ENCODE measurements around the gene LGI4. TPM values are rescaled to one million over a fixed set of nuclear protein-coding genes. Genes with fewer than 3 reads are reported as not detected.

Gene LGI4
- total RNA-seq, 1 experiment from 2014 or later, result 3.2 TPM

DNA sequence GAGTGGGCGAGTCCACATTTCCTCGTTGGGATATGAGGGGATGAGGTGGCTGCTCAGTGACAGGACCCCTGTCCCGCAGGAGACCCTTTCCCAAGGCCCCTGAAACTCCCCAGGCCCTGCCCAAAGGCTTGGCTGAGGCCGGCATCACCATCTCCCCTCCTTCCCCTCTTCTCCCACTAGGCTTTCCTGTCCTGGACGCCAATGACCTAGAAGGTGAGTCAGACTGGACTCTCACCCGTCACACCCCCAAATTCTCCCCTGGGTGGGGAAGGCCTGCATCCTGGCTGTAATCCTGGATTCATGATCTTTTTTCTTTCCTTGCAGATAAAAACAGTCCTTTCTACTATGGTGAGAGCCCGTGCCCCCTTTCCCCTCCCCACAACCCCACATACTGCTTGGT lies 14.0 kb downstream of the LGI4 start:
- Histone ChIP-seq H3K4me2 (ENCODE audit: insufficient read depth, insufficient read length, low read length) (no peak overlapping the region), H4K20me1 (ENCODE audit: control insufficient read depth, insufficient read depth, insufficient read length) (no peaks in the 10 kb centered on the region), H3K79me1 (ENCODE audit: insufficient read depth, low read depth, low read length, poor library complexity, severe bottlenecking) (no peaks in the 10 kb centered on the region), H3K27me3 (ENCODE audit: insufficient read depth, low read length) (no peaks in the 10 kb centered on the region), H2BK120ac (ENCODE audit: low read depth, low read length, poor library complexity, severe bottlenecking) (no peak overlapping the region), H4K91ac (ENCODE audit: insufficient read length, low read depth, low read length) (no peak overlapping the region), H2BK15ac (ENCODE audit: low read depth, low read length) (no peak overlapping the region), H3K9ac (ENCODE audit: extremely low read depth, insufficient read length, low read length) (no peak overlapping the region), H2AFZ (ENCODE audit: low read length) (no peak overlapping the region), H3K79me2 (ENCODE audit: insufficient read depth, low read length) (no peaks in the 10 kb centered on the region), H3K56ac (ENCODE audit: insufficient read length, low read depth, low read length) (no peak overlapping the region), H2AK5ac (ENCODE audit: insufficient read length, low read length) (no peak overlapping the region), H4K8ac (replicated peaks; ENCODE audit: insufficient read length, low read depth, low read length) (no peak overlapping the region), H3K27ac (ENCODE audit: insufficient read length, low read depth, low read length) (no peak overlapping the region), H3K23me2 (ENCODE audit: insufficient read length, low read depth, low read length, poor library complexity, severe bottlenecking) (no peaks in the 10 kb centered on the region), H3K4me1 (ENCODE audit: insufficient read depth, low read length) (no peaks in the 10 kb centered on the region; the same call in 1 of the 2 replicates), H3T11ph (ENCODE audit: low read length) (no peak overlapping the region), H3K23ac (ENCODE audit: insufficient read length, low read depth, low read length) (no peak overlapping the region), H3K18ac (ENCODE audit: insufficient read length, low read depth, low read length) (no peak overlapping the region), H2BK5ac (ENCODE audit: insufficient read length, low read length) (no peak overlapping the region), H3K4ac (ENCODE audit: low read depth, low read length) (no peak overlapping the region), H2BK12ac (ENCODE audit: insufficient read length, low read depth, low read length) (no peak overlapping the region), H4K5ac (ENCODE audit: insufficient read length, low read depth, low read length) (no peak overlapping the region), H2BK20ac (ENCODE audit: low read depth, low read length, poor library complexity, severe bottlenecking) (no peak overlapping the region), H3K9me3 (ENCODE audit: control insufficient read depth, low read depth, low read length) (no peaks in the 10 kb centered on the region), H3K14ac (ENCODE audit: insufficient read depth, low read length) (no peak overlapping the region)
- no peak overlapping the region for H3K27ac Mint-ChIP-seq
- no peaks in the 10 kb centered on the region for H3K36me3 Mint-ChIP-seq (ENCODE audit: insufficient read depth in 1 of 3, low read depth in 3 of 3)
- no peaks in the 10 kb centered on the region for H3K9me3 Mint-ChIP-seq
- no peak for DNase-seq
- H3K4me1 Mint-ChIP-seq, result peaks cover 41 to 53% of the 10 kb centered on the region in 2 experiments
- peaks cover 10% of the 10 kb centered on the region for H3K27me3 Mint-ChIP-seq (ENCODE audit: low read depth)
- WGBS (ENCODE audit: extremely low coverage, insufficient read length, low lambda C conversion rate), result no CpG with 5 or more reads among the region's 7 CpGs
- H3K4me3 Mint-ChIP-seq, result no peak overlapping the region
- TF ChIP-seq, protein P1, sequence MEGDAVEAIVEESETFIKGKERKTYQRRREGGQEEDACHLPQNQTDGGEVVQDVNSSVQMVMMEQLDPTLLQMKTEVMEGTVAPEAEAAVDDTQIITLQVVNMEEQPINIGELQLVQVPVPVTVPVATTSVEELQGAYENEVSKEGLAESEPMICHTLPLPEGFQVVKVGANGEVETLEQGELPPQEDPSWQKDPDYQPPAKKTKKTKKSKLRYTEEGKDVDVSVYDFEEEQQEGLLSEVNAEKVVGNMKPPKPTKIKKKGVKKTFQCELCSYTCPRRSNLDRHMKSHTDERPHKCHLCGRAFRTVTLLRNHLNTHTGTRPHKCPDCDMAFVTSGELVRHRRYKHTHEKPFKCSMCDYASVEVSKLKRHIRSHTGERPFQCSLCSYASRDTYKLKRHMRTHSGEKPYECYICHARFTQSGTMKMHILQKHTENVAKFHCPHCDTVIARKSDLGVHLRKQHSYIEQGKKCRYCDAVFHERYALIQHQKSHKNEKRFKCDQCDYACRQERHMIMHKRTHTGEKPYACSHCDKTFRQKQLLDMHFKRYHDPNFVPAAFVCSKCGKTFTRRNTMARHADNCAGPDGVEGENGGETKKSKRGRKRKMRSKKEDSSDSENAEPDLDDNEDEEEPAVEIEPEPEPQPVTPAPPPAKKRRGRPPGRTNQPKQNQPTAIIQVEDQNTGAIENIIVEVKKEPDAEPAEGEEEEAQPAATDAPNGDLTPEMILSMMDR (conservative IDR thresholded peaks at IDR 0.05), result no peak
